GM21526 (cell line): ENCODE results near the gene GNG7.
"Not testable (repeated sequence)": the region's sequence is repeated elsewhere in the genome, so short reads cannot be mapped to it uniquely, and the experiment has no call there.

ENCODE experiments used
- ATAC-seq: cut with Tn5 transposase; IDR thresholded peaks from one replicate; pipeline ENCODE4 v1.9.1; 2021; ENCODE audit warnings: moderate library complexity; ENCODE audit not compliant: unreplicated experiment, low FRiP score

GNG7 gene

GRCh38 chr19:2627855-2628254, 74.6 kb downstream of the GNG7 start:
- ATAC-seq: no peak

- no peak for ATAC-seq
Observed at GRCh38 chr19:2627319-2627829, 75.1 kb downstream of the GNG7 start.

GRCh38 chr19:2625434-2625833, 77.1 kb downstream of the GNG7 start:
- ATAC-seq: no peak

GRCh38 chr19:2624537-2625091, 77.9 kb downstream of the GNG7 start:
- no peak for ATAC-seq

GRCh38 chr19:2623798-2624197, 78.7 kb downstream of the GNG7 start:
- ATAC-seq: no peak

- not testable (repeated sequence) for ATAC-seq
Observed at GRCh38 chr19:2622371-2622961, 80.0 kb downstream of the GNG7 start.

GRCh38 chr19:2619076-2619475, 83.4 kb downstream of the GNG7 start:
- no peak for ATAC-seq

- ATAC-seq: no peak
Observed at GRCh38 chr19:2618611-2619010, 83.9 kb downstream of the GNG7 start.

- ATAC-seq: no peak
Observed at GRCh38 chr19:2617393-2618165, 84.9 kb downstream of the GNG7 start.

GRCh38 chr19:2616741-2617392, 85.6 kb downstream of the GNG7 start:
- ATAC-seq: no peak

GRCh38 chr19:2615782-2616181, 86.7 kb downstream of the GNG7 start:
- no peak for ATAC-seq

GRCh38 chr19:2613507-2614295, 88.8 kb downstream of the GNG7 start:
- ATAC-seq: no peak

- no peak for ATAC-seq
Observed at GRCh38 chr19:2612619-2613249, 89.8 kb downstream of the GNG7 start.

GRCh38 chr19:2611483-2612464, 90.7 kb downstream of the GNG7 start:
- ATAC-seq: no peak

- ATAC-seq: no peak
Observed at GRCh38 chr19:2610637-2611482, 91.6 kb downstream of the GNG7 start.

- no peak for ATAC-seq
Observed at GRCh38 chr19:2609389-2610116, 92.9 kb downstream of the GNG7 start.

- not testable (repeated sequence) for ATAC-seq
Observed at GRCh38 chr19:2609034-2609388, 93.5 kb downstream of the GNG7 start.

GRCh38 chr19:2608602-2608922, 93.9 kb downstream of the GNG7 start:
- no peak for ATAC-seq
